Inferior parietal cortex (tissue), 1 donor: ENCODE data around the gene TMTC2.

Experiments used
- DNase-seq: peaks from one replicate; pipeline ENCODE4 v3.0.0-alpha.2; 2016; ENCODE audit errors: extremely low spot score

Gene TMTC2

GRCh38 chr12:82880442-82880901, 193.8 kb downstream of the TMTC2 start:
- no peak for DNase-seq

GRCh38 chr12:82883394-82884355, 197.0 kb downstream of the TMTC2 start:
- DNase-seq: no peak

- no peak for DNase-seq
These were observed 200.1 kb downstream of the TMTC2 start for GRCh38 chr12:82886671-82887340.

- no peak for DNase-seq
These were observed 207.2 kb downstream of the TMTC2 start for GRCh38 chr12:82893896-82894295.

GRCh38 chr12:82896277-82896676, 209.6 kb downstream of the TMTC2 start:
- no peak for DNase-seq

- no peak for DNase-seq
These were observed 210.3 kb downstream of the TMTC2 start for GRCh38 chr12:82896979-82897378.

- no peak for DNase-seq
These were observed 211.7 kb downstream of the TMTC2 start for GRCh38 chr12:82898441-82898840.

- no peak for DNase-seq
These were observed 217.6 kb downstream of the TMTC2 start for GRCh38 chr12:82904219-82904790.

GRCh38 chr12:82910246-82910893, 223.7 kb downstream of the TMTC2 start:
- DNase-seq: no peak

GRCh38 chr12:82912406-82912805, 225.7 kb downstream of the TMTC2 start:
- DNase-seq: no peak

- DNase-seq: no peak
These were observed 232.8 kb downstream of the TMTC2 start for GRCh38 chr12:82919388-82920054.

GRCh38 chr12:82923935-82924334, 237.2 kb downstream of the TMTC2 start:
- DNase-seq: no peak

GRCh38 chr12:82926630-82927029, 239.9 kb downstream of the TMTC2 start:
- DNase-seq: no peak

GRCh38 chr12:82930301-82930700, 243.6 kb downstream of the TMTC2 start:
- no peak for DNase-seq

- DNase-seq: no peak
These were observed 244.8 kb downstream of the TMTC2 start for GRCh38 chr12:82931349-82932116.

- DNase-seq: no peak
These were observed 250.4 kb downstream of the TMTC2 start for GRCh38 chr12:82937151-82937550.

GRCh38 chr12:82942521-82942920, 255.8 kb downstream of the TMTC2 start:
- no peak for DNase-seq

- DNase-seq: no peak
These were observed 256.3 kb downstream of the TMTC2 start for GRCh38 chr12:82942991-82943401.

- no peak for DNase-seq
These were observed 261.8 kb downstream of the TMTC2 start for GRCh38 chr12:82948491-82948890.

- no peak for DNase-seq
These were observed 263.6 kb downstream of the TMTC2 start for GRCh38 chr12:82950356-82950755.

- DNase-seq: no peak
These were observed 266.2 kb downstream of the TMTC2 start for GRCh38 chr12:82952946-82953345.
